A549 (cell line): ENCODE measurements around the gene ELL. TPM values are rescaled to one million over a fixed set of nuclear protein-coding genes. Genes with fewer than 3 reads are reported as not detected.

ENCODE experiments used
- ATAC-seq, 2 experiments: fragments of 200-7000 bp in 1 of 2; fragments of >200 bp in 1 of 2; cut with Nextera tagmentation in 1 of 2; cut with Tn5 transposase in 1 of 2; 3 replicates each; pipeline versions ENCODE4 v1.8.0 to v1.9.1; 2018 to 2020; ENCODE audit warnings: mild to moderate bottlenecking in 1 of 2, moderate library complexity in 1 of 2
- CTCF ChIA-PET: fragments of 300-600 bp; sonication (Branson Sonifier 250); formaldehyde crosslinking; extraction: SDS; loops from one replicate; lab custom pipeline; 2021; ENCODE audit warnings: antibody characterized with exemption, inconsistent platforms; lab: Yijun Ruan, JAX
- POLR2A ChIA-PET: fragments of 350-600 bp; formaldehyde crosslinking; extraction: SDS; loops from one replicate; lab custom pipeline; 2021; ENCODE audit warnings: antibody characterized with exemption, inconsistent platforms; lab: Yijun Ruan, JAX
- DNase-seq, 2 experiments: peaks; one replicate each; pipeline versions ENCODE4 v3.0.0 to v3.0.0-alpha.2; 2011 to 2016; ENCODE audit warnings: low read depth in 1 of 2, low spot score in 1 of 2
- FAIRE-seq: peaks from 2 replicates; lab custom pipeline; 2011; peaks lifted over from hg19 to GRCh38; lab: Jason Lieb, UNC
- H3K27ac ChIP-seq, 2 experiments: fragments of >200 bp; sonication (Bioruptor Twin); formaldehyde crosslinking; 3 replicates each; pipeline ENCODE4 v1.5.1; 2016 to 2017
- H3K4me1 ChIP-seq: fragments of >200 bp; sonication (Bioruptor Twin); formaldehyde crosslinking; 3 replicates; pipeline ENCODE4 v1.6.1; 2016
- H3K4me2 ChIP-seq: fragments of >200 bp; sonication (Bioruptor Twin); formaldehyde crosslinking; 3 replicates; pipeline ENCODE4 v1.6.1; 2016
- H3K4me3 ChIP-seq: fragments of >200 bp; sonication (Bioruptor Twin); formaldehyde crosslinking; 3 replicates; pipeline ENCODE4 v1.5.1; 2016
- H3K9me3 ChIP-seq: fragments of >200 bp; sonication (Bioruptor Twin); formaldehyde crosslinking; 3 replicates; pipeline ENCODE4 v1.6.1; 2016
- CBX2 ChIP-seq: fragments of 200-600 bp; sonication (generic); IDR thresholded peaks from 2 replicates; pipeline ENCODE4 v1.6.1; 2016; ENCODE audit warnings: low read depth, mild to moderate bottlenecking, borderline replicate concordance
- CEBPB ChIP-seq, 2 experiments: fragments of >200 bp in 1 of 2; sonication (Bioruptor Twin) in 1 of 2; formaldehyde crosslinking in 1 of 2; IDR thresholded peaks; 2 replicates each; pipeline ENCODE4 v1.6.1; 2012 to 2016
- EHMT2 ChIP-seq: fragments of 200-600 bp; sonication (generic); IDR thresholded peaks from 2 replicates; pipeline ENCODE4 v1.6.1; 2016; ENCODE audit warnings: antibody characterized with exemption, low read depth, mild to moderate bottlenecking, moderate library complexity
- FOSB ChIP-seq: fragments of 250-450 bp; sonication (Bioruptor Pico); IDR thresholded peaks from 2 replicates; pipeline ENCODE4 v1.5.0; 2020; ENCODE audit warnings: mild to moderate bottlenecking, moderate library complexity
- GATA3 ChIP-seq: IDR thresholded peaks from 2 replicates; pipeline ENCODE4 v1.6.1; 2012; ENCODE audit warnings: borderline replicate concordance
- JUN ChIP-seq, 2 experiments: fragments of >200 bp; sonication (Bioruptor Twin); formaldehyde crosslinking; IDR thresholded peaks; 2 replicates in 1 of 2; 3 replicates in 1 of 2; pipeline ENCODE4 v1.6.1; 2016 to 2017
- MAZ ChIP-seq: fragments of 150-350 bp; IDR thresholded peaks from 2 replicates; pipeline ENCODE4 v1.6.1; 2014; ENCODE audit warnings: antibody characterized with exemption, low read depth, low read length, borderline replicate concordance
- RAD21 ChIP-seq, 2 experiments: fragments of >200 bp in 1 of 2; sonication (Bioruptor Twin) in 1 of 2; formaldehyde crosslinking in 1 of 2; IDR thresholded peaks in 1 of 2; conservative IDR thresholded peaks in 1 of 2; 2 replicates in 1 of 2; 3 replicates in 1 of 2; pipeline ENCODE4 v1.6.1; 2012 to 2018; ENCODE audit warnings: inconsistent platforms in 1 of 2
- WGBS: methylation state at CpG from one replicate; pipeline ENCODE4 v1.1.6; 2017; ENCODE audit errors: missing lambda C conversion rate; 5-methylcytosine and 5-hydroxymethylcytosine counted together
- polyA plus RNA-seq, 4 experiments: library from polyadenylated mRNA; depleted of rRNA in 3 of 4; stranded (reverse); fragments of >200 nt; fragmentation: RNase III in 1 of 4; extraction: RNeasy Plus Mini Kit Qiagen cat#74134 plus additional on column Dnase treatment in 1 of 4; gene quantifications; 2 replicates in 3 of 4; 3 replicates in 1 of 4; pipeline ENCODE4 v1.2.3, GENCODE V29; 2011 to 2017
- TF ChIP-seq, protein P1 (sequence below): IDR thresholded peaks from 2 replicates; pipeline ENCODE4 v1.6.1; 2012
- TF ChIP-seq, protein P2 (sequence below): fragments of >200 bp; sonication (Bioruptor Twin); formaldehyde crosslinking; IDR thresholded peaks from 3 replicates; pipeline ENCODE4 v1.5.1; 2016
- TF ChIP-seq, protein P3 (sequence below): fragments of 250-450 bp; sonication (Bioruptor Pico); IDR thresholded peaks from 2 replicates; pipeline ENCODE4 v1.5.0; 2020; ENCODE audit warnings: low read depth, mild to moderate bottlenecking, moderate library complexity
- TF ChIP-seq, protein P4 (sequence below): fragments of 450-650 bp; IDR thresholded peaks from 2 replicates; pipeline ENCODE4 v1.6.1; 2014; ENCODE audit warnings: antibody characterized with exemption
- TF ChIP-seq, protein P5 (sequence below): IDR thresholded peaks from 2 replicates; pipeline ENCODE4 v1.6.1; 2012; ENCODE audit warnings: low read depth, borderline replicate concordance

ELL gene
- polyA plus RNA-seq, 2 of the 4 experiments (the other 2 are of a cell fraction) = 1.6 to 3.6 TPM

DNA sequence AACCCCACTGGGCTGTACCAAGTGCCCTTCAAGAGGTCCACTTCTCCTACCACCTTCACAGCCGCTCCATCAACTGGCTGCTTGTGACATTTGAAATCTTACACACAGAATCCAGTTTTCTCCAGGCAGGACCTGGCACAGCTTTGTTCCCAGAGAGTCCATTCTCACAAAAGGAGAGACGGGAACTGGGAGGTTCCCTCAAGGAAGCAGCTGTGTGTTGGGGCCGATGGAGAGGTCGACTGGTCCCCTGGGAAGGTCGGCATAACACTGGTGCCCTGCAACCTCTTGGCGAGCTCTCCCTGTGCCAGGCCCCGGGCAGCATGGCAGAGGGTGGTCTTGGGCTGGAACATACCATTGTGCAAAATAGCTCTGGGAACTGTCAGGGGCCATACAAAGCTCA lies 21.5 kb downstream of the ELL start:
- Histone ChIP-seq H3K4me3 (no peak overlapping the region), H3K9me3 (no peaks in the 10 kb centered on the region), H3K27ac (no peak overlapping the region), H3K4me2 (no peak overlapping the region), H3K4me1 (peaks cover 27% of the 10 kb centered on the region)
- ChIA-PET CTCF (interaction anchor here (0.9 to 2.5 kb wide), 4 partner anchors 11 to 50 kb away, joined by 3 to 9 read pairs (median 4); no protein-coding TSS in a partner anchor), POLR2A (no interaction called here)
- 80% methylated on average over 7 of the region's 7 CpGs for WGBS
- no peak for DNase-seq
- no peak for ATAC-seq
- no peak for FAIRE-seq
- TF ChIP-seq, protein P1, sequence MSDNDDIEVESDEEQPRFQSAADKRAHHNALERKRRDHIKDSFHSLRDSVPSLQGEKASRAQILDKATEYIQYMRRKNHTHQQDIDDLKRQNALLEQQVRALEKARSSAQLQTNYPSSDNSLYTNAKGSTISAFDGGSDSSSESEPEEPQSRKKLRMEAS = no peak
- TF ChIP-seq CEBPB (IDR thresholded peaks at IDR 0.05) (no peak), FOSB (CRISPR knock-in tag) (no peak), CBX2 (no peak), EHMT2 (no peak), GATA3 (no peak)
- TF ChIP-seq, protein P2, sequence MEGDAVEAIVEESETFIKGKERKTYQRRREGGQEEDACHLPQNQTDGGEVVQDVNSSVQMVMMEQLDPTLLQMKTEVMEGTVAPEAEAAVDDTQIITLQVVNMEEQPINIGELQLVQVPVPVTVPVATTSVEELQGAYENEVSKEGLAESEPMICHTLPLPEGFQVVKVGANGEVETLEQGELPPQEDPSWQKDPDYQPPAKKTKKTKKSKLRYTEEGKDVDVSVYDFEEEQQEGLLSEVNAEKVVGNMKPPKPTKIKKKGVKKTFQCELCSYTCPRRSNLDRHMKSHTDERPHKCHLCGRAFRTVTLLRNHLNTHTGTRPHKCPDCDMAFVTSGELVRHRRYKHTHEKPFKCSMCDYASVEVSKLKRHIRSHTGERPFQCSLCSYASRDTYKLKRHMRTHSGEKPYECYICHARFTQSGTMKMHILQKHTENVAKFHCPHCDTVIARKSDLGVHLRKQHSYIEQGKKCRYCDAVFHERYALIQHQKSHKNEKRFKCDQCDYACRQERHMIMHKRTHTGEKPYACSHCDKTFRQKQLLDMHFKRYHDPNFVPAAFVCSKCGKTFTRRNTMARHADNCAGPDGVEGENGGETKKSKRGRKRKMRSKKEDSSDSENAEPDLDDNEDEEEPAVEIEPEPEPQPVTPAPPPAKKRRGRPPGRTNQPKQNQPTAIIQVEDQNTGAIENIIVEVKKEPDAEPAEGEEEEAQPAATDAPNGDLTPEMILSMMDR = no peak

DNA sequence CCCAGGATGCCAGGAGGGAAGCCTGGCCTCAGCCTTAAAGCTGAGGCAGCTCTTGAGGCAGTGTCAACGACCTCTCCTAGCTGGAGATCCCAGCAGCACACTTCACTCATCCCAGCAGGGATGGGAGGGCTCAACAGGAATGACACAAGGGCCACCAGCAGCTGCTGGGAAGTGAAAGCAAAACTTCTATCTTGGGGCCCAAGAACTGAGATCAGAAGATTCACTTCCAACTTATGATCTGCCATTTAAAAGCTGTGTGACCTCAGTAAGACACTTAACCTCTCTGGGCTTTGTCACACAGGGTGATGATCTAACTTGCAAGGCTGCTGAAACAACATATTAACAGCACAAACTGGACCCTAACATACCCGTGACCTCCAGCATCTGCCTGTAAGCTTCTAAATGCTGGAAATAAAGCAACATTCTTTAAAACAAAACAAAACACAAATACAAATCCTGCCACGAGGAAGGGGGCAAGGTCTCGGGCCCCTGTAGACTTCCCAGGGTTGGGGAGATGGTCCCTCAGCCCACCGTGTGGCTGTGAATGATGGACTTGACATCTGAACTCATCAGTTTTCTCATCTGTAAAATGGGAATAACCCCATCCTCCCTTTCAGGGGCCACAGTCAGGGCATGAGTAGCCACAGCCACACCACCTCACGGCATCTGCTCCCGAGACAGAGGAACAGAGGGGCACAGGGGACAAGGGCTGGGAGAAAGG lies 22.7 kb downstream of the ELL start:
- DNase-seq = no peak
- FAIRE-seq = no peak
- H3K27ac ChIP-seq = no peak overlapping the region
- no peak overlapping the region for H3K4me2 ChIP-seq
- H3K9me3 ChIP-seq = no peaks in the 10 kb centered on the region
- H3K4me3 ChIP-seq = no peak overlapping the region
- ChIA-PET CTCF (interaction anchor here (1.2 to 2.5 kb wide), 5 partner anchors 12 to 48 kb away, joined by 3 to 10 read pairs (median 4); no protein-coding TSS in a partner anchor), POLR2A (interaction anchor here (0.7 kb wide), 1 partner anchor 59 kb away, joined by 3 read pairs; no protein-coding TSS in a partner anchor)
- 85% methylated on average over 7 of the region's 7 CpGs for WGBS
- ATAC-seq = no peak
- TF ChIP-seq, protein P3, sequence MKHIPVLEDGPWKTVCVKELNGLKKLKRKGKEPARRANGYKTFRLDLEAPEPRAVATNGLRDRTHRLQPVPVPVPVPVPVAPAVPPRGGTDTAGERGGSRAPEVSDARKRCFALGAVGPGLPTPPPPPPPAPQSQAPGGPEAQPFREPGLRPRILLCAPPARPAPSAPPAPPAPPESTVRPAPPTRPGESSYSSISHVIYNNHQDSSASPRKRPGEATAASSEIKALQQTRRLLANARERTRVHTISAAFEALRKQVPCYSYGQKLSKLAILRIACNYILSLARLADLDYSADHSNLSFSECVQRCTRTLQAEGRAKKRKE = no peak
- no peak for TF ChIP-seq JUN (IDR thresholded peaks at IDR 0.05)
- TF ChIP-seq, protein P1 = no peak
- TF ChIP-seq GATA3 = no peak
- no peak for TF ChIP-seq EHMT2
- TF ChIP-seq, protein P4, sequence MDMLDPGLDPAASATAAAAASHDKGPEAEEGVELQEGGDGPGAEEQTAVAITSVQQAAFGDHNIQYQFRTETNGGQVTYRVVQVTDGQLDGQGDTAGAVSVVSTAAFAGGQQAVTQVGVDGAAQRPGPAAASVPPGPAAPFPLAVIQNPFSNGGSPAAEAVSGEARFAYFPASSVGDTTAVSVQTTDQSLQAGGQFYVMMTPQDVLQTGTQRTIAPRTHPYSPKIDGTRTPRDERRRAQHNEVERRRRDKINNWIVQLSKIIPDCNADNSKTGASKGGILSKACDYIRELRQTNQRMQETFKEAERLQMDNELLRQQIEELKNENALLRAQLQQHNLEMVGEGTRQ = no peak
- TF ChIP-seq MAZ = no peak
- H3K4me1 ChIP-seq = peaks cover 15% of the 10 kb centered on the region

DNA sequence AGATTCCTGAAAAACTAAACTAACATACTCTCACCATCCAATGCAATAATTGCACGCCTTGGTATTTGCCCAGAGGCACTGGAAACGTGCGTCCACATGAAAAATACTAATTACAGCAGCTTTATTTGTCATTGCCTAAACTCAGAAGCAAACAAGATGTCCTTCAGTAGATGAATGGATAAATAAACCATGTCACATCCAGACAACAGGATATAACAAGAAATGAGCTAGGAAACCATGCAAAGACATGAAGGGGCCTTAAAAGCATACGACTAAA lies 25.0 kb downstream of the ELL start:
- ATAC-seq = no peak
- H3K4me2 ChIP-seq = peak overlapping the region; percentile 12; the same call in 1 of the 3 replicates
- no peak for DNase-seq
- WGBS = 74% methylated on average over 4 of the region's 4 CpGs
- H3K4me1 ChIP-seq = peaks cover 12% of the 10 kb centered on the region
- TF ChIP-seq RAD21 (conservative IDR thresholded peaks at IDR 0.05 in 1 of 2, IDR thresholded peaks at IDR 0.05 in 1 of 2) (no peak), GATA3 (no peak)
- TF ChIP-seq, protein P5, sequence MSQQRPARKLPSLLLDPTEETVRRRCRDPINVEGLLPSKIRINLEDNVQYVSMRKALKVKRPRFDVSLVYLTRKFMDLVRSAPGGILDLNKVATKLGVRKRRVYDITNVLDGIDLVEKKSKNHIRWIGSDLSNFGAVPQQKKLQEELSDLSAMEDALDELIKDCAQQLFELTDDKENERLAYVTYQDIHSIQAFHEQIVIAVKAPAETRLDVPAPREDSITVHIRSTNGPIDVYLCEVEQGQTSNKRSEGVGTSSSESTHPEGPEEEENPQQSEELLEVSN = no peak
- POLR2A ChIA-PET = no interaction called here
- H3K9me3 ChIP-seq = no peaks in the 10 kb centered on the region
- H3K27ac ChIP-seq = no peak overlapping the region
- H3K4me3 ChIP-seq = no peak overlapping the region
- FAIRE-seq = no peak
- CTCF ChIA-PET = interaction anchor here (1.0 to 1.1 kb wide), 2 partner anchors 45 to 86 kb away, joined by 3 read pairs; no protein-coding TSS in a partner anchor
